ENCODE data around the gene CCNQ. TPM values are rescaled to one million over a fixed set of nuclear protein-coding genes. Genes with fewer than 3 reads are reported as not detected.

Gene CCNQ
- polyA plus RNA-seq, 1 of the 3 experiments (the other 2 are of a cell fraction) = 45.3 TPM

DNA sequence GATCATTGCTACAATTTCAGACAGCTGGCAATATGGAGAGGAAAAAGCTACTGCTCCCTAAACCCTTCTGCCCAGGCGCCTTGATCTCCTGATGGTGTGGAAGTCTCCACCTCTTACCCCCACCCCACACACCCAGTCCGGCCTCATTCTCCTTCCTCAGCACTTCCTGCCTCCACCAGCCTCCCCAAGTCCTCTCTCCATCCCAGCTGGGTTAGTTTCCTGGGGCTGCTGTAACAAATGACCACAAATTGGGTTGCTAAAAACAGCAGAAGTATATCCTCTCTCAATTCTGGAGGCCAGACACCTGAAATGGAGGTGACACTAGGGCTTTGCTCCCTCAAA, 1.1 kb upstream of the CCNQ start:
- CTCF ChIA-PET = interaction anchor here (0.9 to 4.6 kb wide), 6 partner anchors 10 to 108 kb away, joined by 3 to 35 read pairs (median 7); no protein-coding TSS in a partner anchor
- Histone ChIP-seq H3K4me3 (ENCODE audit: low read depth in 2 of 2, low read length in 1 of 2) (peak overlapping the region; percentile 63 to 69), H3K27me3 (ENCODE audit: insufficient read depth) (peaks cover 13% of the 10 kb centered on the region; the same call in 1 of the 2 replicates), H3K9ac (peak overlapping the region; percentile 67), H3K4me1 (ENCODE audit: control insufficient read depth in 1 of 2, insufficient read depth in 2 of 2, low read depth in 1 of 2, low read length in 1 of 2) (peaks cover 0 to 9% of the 10 kb centered on the region in 2 experiments; a peak in 1 of 4 replicates), H3F3A (replicated peaks; ENCODE audit: insufficient read depth) (no peaks in the 10 kb centered on the region), H3K27ac (ENCODE audit: low read depth in 2 of 2, low read length in 1 of 2) (no peak overlapping the region), H3K9me2 (no peaks in the 10 kb centered on the region), H3K36me3 (replicated peaks in 1 of 2; ENCODE audit: control insufficient read depth in 1 of 2, insufficient read depth in 2 of 2, low read length in 1 of 2) (no peaks in the 10 kb centered on the region), H3K4me2 (peak overlapping the region; percentile 77), H3K79me2 (ENCODE audit: insufficient read depth) (peaks cover 29% of the 10 kb centered on the region; the same call in 1 of the 2 replicates), H3K9me3 (no peaks in the 10 kb centered on the region), H2AFZ (ENCODE audit: low read depth) (no peak overlapping the region), H4K20me1 (ENCODE audit: insufficient read depth) (peaks cover 22% of the 10 kb centered on the region; the same call in 1 of the 2 replicates)
- 50% methylated on average over 2 of the region's 2 CpGs for WGBS (ENCODE audit: low lambda C conversion rate)
- no peak for DNase-seq
- POLR2A ChIA-PET = interaction anchor here (1.2 kb wide), 1 partner anchor 32 kb away, joined by 3 read pairs; no protein-coding TSS in a partner anchor
- no peak for TF ChIP-seq GABPA (IDR thresholded peaks at IDR 0.05; ENCODE audit: low read depth)

DNA sequence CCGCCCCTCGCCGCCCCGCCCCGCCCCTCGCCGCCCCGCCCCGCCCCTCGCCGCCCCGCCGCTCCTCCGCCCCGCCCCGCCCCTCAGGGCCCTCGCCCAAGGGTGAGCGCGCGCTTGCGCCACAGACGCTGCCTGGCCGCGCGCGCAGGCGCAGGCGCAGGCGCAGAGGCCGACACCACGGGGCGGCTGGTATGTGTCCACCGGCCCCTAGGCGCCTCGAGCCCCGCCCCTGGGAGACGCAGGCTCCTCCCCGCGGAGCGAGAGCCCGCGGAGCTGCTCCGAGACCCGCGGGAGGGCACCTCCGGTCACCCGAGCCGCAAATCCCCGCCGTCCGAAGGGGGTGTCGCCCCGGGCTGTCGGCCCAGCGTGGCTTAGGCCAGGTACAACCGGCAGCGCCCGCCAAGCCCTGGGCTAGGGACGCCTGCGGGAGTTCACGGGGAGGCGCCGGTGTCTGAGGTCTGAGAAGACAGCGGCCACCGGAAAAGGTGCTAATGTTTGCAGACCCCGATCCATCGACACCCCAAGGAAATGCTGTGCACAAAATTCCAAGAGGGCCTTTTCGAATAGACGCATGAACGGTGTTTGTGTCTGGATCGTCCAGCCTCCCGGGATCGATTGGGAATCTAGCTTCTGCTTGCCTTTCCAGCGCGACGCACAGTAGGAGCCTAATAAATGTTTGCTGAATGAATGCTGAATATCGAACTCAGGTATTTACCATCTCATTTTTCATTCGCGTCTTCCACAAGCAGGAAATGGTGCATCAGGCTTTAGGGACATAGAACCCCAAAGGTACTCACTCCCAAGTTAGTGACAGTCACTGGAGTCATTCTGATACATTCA, 473 bp upstream of the CCNQ start:
- H3K9me2 ChIP-seq = no peaks in the 10 kb centered on the region
- TF ChIP-seq MEF2A (IDR thresholded peaks at IDR 0.05; ENCODE audit: borderline replicate concordance, low read depth) (no peak), GABPA (IDR thresholded peaks at IDR 0.05; ENCODE audit: low read depth) (no peak), POLR2AphosphoS5 (IDR thresholded peaks at IDR 0.05; ENCODE audit: low read depth, low read length) (no peak), CHD2 (IDR thresholded peaks at IDR 0.05; ENCODE audit: low read length, partially characterized antibody) (no peak), FOXJ3 (CRISPR knock-in tag; IDR thresholded peaks at IDR 0.05) (no peak), NRF1 (IDR thresholded peaks at IDR 0.05; ENCODE audit: low read depth, low read length) (peak; percentile 91)
- TF ChIP-seq, protein P1, sequence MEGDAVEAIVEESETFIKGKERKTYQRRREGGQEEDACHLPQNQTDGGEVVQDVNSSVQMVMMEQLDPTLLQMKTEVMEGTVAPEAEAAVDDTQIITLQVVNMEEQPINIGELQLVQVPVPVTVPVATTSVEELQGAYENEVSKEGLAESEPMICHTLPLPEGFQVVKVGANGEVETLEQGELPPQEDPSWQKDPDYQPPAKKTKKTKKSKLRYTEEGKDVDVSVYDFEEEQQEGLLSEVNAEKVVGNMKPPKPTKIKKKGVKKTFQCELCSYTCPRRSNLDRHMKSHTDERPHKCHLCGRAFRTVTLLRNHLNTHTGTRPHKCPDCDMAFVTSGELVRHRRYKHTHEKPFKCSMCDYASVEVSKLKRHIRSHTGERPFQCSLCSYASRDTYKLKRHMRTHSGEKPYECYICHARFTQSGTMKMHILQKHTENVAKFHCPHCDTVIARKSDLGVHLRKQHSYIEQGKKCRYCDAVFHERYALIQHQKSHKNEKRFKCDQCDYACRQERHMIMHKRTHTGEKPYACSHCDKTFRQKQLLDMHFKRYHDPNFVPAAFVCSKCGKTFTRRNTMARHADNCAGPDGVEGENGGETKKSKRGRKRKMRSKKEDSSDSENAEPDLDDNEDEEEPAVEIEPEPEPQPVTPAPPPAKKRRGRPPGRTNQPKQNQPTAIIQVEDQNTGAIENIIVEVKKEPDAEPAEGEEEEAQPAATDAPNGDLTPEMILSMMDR (IDR thresholded peaks at IDR 0.05) = no peak
- TF ChIP-seq, protein P2, sequence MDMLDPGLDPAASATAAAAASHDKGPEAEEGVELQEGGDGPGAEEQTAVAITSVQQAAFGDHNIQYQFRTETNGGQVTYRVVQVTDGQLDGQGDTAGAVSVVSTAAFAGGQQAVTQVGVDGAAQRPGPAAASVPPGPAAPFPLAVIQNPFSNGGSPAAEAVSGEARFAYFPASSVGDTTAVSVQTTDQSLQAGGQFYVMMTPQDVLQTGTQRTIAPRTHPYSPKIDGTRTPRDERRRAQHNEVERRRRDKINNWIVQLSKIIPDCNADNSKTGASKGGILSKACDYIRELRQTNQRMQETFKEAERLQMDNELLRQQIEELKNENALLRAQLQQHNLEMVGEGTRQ (IDR thresholded peaks at IDR 0.05; ENCODE audit: borderline replicate concordance, low read depth, low read length) = no peak
- peak overlapping the region in 1 of 2 experiments; percentile 16; a peak in 1 of 4 replicates for H3K27ac ChIP-seq (ENCODE audit: low read depth in 2 of 2, low read length in 1 of 2)
- H3K4me1 ChIP-seq (ENCODE audit: control insufficient read depth in 1 of 2, insufficient read depth in 2 of 2, low read depth in 1 of 2, low read length in 1 of 2) = peaks cover 0 to 9% of the 10 kb centered on the region in 2 experiments; a peak in 1 of 4 replicates
- H3K36me3 ChIP-seq (replicated peaks in 1 of 2; ENCODE audit: control insufficient read depth in 1 of 2, insufficient read depth in 2 of 2, low read length in 1 of 2) = no peaks in the 10 kb centered on the region
- H4K20me1 ChIP-seq (ENCODE audit: insufficient read depth) = peaks cover 22% of the 10 kb centered on the region; the same call in 1 of the 2 replicates
- 15% methylated on average over 24 of the region's 79 CpGs for WGBS (ENCODE audit: low lambda C conversion rate)
- DNase-seq = peak; percentile 95
- H3K9me3 ChIP-seq = no peaks in the 10 kb centered on the region
- H3K9ac ChIP-seq = peak overlapping the region; percentile 67
- H2AFZ ChIP-seq (ENCODE audit: low read depth) = 0 out of 2 replicates have a peak overlapping the region, but pooled peaks have one; percentile 74
- ChIA-PET CTCF (interaction anchor here (0.9 to 4.6 kb wide), 6 partner anchors 11 to 109 kb away, joined by 3 to 35 read pairs (median 7); no protein-coding TSS in a partner anchor), POLR2A (interaction anchor here (1.2 kb wide), 1 partner anchor 31 kb away, joined by 3 read pairs; no protein-coding TSS in a partner anchor)
- peak overlapping the region; percentile 63 to 69 for H3K4me3 ChIP-seq (ENCODE audit: low read depth in 2 of 2, low read length in 1 of 2)
- H3K4me2 ChIP-seq = peak overlapping the region; percentile 77
- peaks cover 29% of the 10 kb centered on the region; the same call in 1 of the 2 replicates for H3K79me2 ChIP-seq (ENCODE audit: insufficient read depth)
- peaks cover 19% of the 10 kb centered on the region for H3K27me3 ChIP-seq (ENCODE audit: insufficient read depth)
- no peaks in the 10 kb centered on the region for H3F3A ChIP-seq (replicated peaks; ENCODE audit: insufficient read depth)
